RKO (cell line): ENCODE measurements around the gene SMARCC2.

ENCODE experiments used
- DNase-seq: peaks from one replicate; pipeline ENCODE4 v3.0.0-alpha.2; 2016; ENCODE audit warnings: low spot score

The SMARCC2 gene

GRCh38 chr12:56163533-56164344 is 25.5 kb downstream of the SMARCC2 start:
- no peak for DNase-seq

- DNase-seq, result no peak
Observed at GRCh38 chr12:56162468-56163290, 26.6 kb downstream of the SMARCC2 start.

- DNase-seq, result no peak
Observed at GRCh38 chr12:56161690-56162351, 27.5 kb downstream of the SMARCC2 start.

- no peak for DNase-seq
Observed at GRCh38 chr12:56160894-56161689, 28.2 kb downstream of the SMARCC2 start.

- DNase-seq, result peak; percentile 80
Observed at GRCh38 chr12:56160193-56160763, 29.0 kb downstream of the SMARCC2 start.

GRCh38 chr12:56159482-56160192 is 29.6 kb downstream of the SMARCC2 start:
- no peak for DNase-seq

- DNase-seq, result peak; percentile 86
Observed at GRCh38 chr12:56158926-56159461, 30.3 kb downstream of the SMARCC2 start.

- DNase-seq, result peak; percentile 99
Observed at GRCh38 chr12:56158029-56158925, 31.0 kb downstream of the SMARCC2 start, which contains the start of gene MYL6. MYL6 (plus strand) TSS chr12:56158359; CDS start chr12:56158402, 43 bp downstream.

GRCh38 chr12:56157201-56158028 is 31.9 kb downstream of the SMARCC2 start:
- DNase-seq, result peak; percentile 94

- DNase-seq, result peak; percentile 84
Observed at GRCh38 chr12:56156464-56157200, 32.7 kb downstream of the SMARCC2 start.

- DNase-seq, result no peak
Observed at GRCh38 chr12:56155256-56155845, 33.9 kb downstream of the SMARCC2 start.

GRCh38 chr12:56154818-56155217 is 34.5 kb downstream of the SMARCC2 start:
- DNase-seq, result no peak

- peak; percentile 52 for DNase-seq
Observed at GRCh38 chr12:56154246-56154771, 35.0 kb downstream of the SMARCC2 start.

- no peak for DNase-seq
Observed at GRCh38 chr12:56153678-56154065, 35.6 kb downstream of the SMARCC2 start.

GRCh38 chr12:56152756-56153677 is 36.3 kb downstream of the SMARCC2 start:
- peak; percentile 66 for DNase-seq
